Measurements from ENCODE around the gene SFRP2.

The SFRP2 gene

GRCh38 chr4:153798420-153798819 is 9.5 kb upstream of the SFRP2 start:
- no peak for DNase-seq (ENCODE audit: low read depth in 2 of 2)

- no peak for DNase-seq (ENCODE audit: low read depth in 2 of 2)
These were observed 5.1 kb upstream of the SFRP2 start for GRCh38 chr4:153794006-153794405.

- no peak for DNase-seq (ENCODE audit: low read depth in 2 of 2)
These were observed 3.9 kb upstream of the SFRP2 start for GRCh38 chr4:153792618-153793247.

DNA sequence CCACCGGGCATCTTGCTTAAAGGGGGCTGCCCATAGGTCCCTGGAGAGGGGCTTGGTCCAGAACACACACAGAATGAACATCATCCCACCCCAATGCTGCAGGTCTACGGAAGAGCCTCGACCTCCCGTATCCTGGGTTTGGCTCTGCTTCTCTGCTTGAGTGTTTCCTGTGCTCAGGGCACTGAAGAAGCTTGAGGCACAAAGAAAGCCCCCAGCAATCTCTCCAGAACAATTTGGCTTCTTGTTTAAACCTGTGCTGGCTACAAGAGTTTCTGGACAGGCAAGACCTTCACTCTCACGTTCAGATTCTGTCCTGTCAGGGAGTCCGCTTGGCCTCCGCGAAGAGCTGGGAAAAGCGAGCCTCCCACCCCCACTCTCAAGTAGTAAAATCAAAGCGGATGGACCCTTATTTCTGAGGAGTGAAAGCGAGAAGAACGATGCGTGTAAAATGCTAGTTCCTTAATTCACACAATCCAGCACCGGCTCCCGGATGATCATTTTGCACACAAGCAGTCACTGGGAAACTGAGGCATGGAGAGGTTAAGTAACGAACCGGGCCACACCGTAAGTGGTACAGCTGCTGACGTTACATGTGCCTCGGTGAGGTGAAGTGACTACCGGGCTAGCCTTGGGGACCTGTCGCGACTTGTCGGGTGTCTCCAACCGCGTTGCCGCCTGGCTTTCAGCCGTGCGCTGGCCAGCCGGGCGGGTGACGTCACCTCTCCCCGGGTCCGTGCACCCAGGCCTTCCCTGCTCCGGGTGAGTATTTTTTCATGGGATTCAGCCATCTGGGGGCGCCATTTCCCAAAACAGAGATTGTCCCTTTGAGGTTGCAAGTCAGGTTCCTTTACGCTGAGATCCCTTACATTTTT is 3.1 kb upstream of the SFRP2 start:
- DNase-seq (ENCODE audit: low read depth in 2 of 2): no peak

- no peak for DNase-seq (ENCODE audit: low read depth in 2 of 2)
These were observed 2.2 kb upstream of the SFRP2 start for GRCh38 chr4:153790962-153791551.

GRCh38 chr4:153790500-153790865 is 1.6 kb upstream of the SFRP2 start:
- DNase-seq (ENCODE audit: low read depth in 2 of 2): no peak

DNA sequence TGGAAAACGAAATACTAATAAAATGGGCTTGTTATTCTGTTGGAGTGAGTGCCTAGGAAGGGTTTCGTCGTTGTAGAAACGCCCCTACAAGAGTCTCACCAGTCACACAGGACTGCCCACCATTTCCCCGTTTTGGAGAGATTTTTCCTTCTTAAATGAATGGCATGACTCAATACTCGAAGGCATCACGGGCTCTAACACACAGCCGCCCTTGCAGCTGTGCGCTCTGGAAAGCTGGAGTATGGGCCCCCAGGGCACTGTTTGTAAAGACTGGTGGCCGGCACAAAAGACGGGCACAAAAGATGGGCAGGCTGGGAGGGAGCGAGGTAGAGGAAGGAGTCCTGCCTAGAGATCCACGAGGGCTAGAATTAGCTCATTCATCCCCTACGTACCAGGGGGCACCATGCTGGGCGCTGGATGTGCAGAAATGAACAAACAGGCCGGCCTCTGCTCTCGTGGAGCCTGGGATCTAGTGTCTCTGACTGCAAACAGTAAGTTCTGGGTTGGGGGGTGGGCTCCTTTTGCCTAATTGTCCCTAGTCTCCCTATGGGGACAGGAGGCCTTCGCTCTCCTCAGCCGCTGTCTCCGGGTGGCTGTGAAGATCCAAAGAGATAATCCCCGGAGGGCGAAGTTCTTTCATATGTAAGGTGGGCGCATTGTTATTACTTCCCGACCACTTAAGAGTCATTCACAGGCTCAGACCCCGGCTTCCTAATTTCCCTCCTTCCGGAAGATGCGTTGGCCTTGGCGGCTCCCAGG is 1.0 kb upstream of the SFRP2 start:
- DNase-seq (ENCODE audit: low read depth in 2 of 2): no peak

DNA sequence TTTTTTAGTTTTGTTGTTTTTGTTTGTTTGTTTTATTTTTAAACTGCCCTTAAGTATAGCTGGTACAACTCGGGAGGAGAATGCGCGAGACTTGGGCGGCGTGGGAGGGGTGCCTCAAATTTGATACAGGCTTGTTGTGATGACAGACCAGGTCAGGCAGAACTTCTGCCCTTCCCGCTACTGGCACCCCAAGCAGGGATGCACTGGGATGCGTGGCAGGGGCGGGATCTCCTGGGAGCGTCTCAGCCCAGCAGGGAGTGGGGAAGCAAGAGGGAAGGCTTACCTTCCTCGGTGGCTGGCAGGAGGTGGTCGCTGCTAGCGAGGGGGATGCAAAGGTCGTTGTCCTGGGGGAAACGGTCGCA is 851 bp downstream of the SFRP2 start:
- no peak for DNase-seq (ENCODE audit: low read depth in 2 of 2)

GRCh38 chr4:153787575-153787974 is 1.3 kb downstream of the SFRP2 start:
- DNase-seq (ENCODE audit: low read depth in 2 of 2): no peak

DNA sequence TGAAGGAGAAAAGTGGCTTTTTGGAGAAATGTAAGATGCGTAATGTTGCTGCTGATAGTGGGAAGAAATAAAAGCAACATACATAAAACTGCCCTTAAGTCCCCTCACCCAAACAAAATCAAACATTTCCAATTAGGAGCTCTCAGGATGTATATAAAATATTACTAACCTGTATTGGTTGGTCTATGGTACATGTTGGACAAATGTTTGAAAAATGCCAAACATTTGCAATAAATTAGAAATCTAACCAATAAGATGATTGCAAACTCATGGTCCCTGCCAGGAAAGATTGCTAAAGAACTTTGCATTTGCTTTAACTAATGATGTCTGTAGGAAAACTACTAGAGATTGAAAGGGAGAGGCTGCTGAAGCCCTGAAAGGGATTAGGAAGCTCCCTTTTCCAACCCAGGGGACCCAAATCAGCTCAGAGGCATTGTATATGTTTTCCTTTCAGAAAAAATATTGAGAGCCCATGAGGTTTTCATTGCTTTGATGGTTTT is 1.8 kb downstream of the SFRP2 start:
- DNase-seq (ENCODE audit: low read depth in 2 of 2): no peak

GRCh38 chr4:153785910-153786721 is 2.8 kb downstream of the SFRP2 start:
- DNase-seq (ENCODE audit: low read depth in 2 of 2): no peak

GRCh38 chr4:153784166-153784699 is 4.7 kb downstream of the SFRP2 start:
- DNase-seq (ENCODE audit: low read depth in 2 of 2): no peak

- DNase-seq (ENCODE audit: low read depth in 2 of 2): no peak
These were observed 6.3 kb downstream of the SFRP2 start for GRCh38 chr4:153782581-153782980.

DNA sequence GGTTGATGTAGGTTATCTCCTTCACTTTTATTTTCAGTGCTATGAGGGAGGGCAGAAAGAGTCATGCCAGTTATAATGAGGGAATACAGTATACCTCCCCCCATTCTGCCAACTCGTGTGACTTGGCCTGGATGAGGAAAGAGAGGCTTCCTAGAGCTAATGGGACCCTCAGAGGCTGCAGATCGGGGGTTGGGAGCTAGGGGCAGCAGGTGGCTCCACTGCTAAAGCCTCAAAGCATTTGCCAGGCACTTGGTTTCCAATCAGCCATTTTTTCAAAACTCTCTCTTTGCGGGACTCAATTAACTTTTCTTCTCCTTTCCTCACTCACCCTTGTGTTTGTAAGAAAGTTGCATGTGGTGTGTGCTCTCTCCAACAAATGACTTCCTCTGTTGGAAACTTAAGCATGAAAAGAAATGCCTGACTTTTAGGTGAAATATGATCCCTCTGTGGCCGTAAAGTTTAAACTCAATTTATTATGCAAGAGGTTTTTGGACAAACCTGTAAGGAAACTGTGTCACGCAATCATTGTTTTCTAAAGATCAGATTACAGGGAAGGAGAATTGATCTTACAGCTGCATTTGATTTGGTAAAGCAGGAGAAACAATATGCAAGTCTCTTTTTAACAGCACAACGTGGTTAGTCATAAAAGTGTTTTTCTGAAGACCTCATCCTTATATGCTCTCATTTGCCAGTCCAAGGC is 7.0 kb downstream of the SFRP2 start:
- no peak for DNase-seq (ENCODE audit: low read depth in 2 of 2)

DNA sequence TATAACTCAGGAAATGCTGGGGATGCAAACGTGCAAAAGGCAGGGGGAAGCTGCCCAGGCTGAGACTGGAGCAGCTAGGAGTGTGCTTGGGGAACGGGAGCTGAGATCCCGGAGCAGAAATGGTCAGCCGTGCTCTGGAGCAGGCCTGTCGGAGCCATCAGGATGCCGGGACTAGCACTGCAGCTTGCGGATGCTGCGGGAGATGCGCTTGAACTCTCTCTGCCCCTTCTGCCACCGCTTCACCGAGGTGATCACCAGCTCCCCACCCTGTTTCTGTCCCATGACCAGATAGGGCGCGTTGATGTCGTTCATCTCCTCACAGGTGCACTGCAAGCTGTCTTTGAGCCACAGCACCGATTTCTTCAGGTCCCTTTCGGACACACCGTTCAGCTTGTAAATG is 7.6 kb downstream of the SFRP2 start:
- DNase-seq (ENCODE audit: low read depth in 2 of 2): no peak

- no peak for DNase-seq (ENCODE audit: low read depth in 2 of 2)
These were observed 8.0 kb downstream of the SFRP2 start for GRCh38 chr4:153780876-153781275.

DNA sequence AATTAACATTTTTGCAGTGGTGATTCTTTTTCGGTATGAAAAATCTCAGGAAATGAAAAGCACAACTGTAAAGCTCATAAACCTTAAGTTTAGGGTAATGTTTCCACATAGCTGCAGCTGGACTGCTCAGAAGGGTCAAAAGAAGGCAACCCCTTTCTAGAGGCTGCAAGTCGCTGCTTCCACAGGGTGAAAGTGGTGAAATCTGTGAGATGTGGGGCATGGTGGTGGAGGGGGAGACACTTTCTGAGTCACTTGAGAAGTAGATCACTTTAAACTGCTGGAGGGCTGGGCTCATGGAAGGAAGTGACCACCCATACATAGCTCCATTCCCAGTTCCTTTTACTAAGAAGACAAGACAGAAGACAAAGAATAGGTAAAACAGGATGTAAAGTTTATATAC is 8.7 kb downstream of the SFRP2 start:
- DNase-seq (ENCODE audit: low read depth in 2 of 2): no peak

- no peak for DNase-seq (ENCODE audit: low read depth in 2 of 2)
These were observed 10.5 kb downstream of the SFRP2 start for GRCh38 chr4:153778383-153778782.

DNA sequence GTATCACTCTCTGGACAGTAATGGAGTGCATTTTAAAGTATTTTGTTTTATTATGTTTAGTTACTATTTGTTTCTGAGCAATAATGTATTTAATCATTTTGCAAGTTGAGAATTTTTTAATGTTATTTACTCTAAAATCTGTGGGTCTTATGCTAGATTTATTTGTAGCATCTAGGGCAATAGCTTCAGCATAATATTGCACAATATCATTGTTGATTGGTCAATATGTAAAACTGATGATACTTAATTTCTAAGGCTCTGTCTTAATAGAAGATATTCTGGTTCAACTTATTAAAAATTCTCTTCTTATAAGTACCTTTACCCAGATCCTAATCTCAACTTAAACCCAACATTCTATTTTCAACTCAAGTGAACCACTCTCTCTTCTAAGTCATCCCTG is 11.5 kb downstream of the SFRP2 start:
- no peak for DNase-seq (ENCODE audit: low read depth in 2 of 2)

DNA sequence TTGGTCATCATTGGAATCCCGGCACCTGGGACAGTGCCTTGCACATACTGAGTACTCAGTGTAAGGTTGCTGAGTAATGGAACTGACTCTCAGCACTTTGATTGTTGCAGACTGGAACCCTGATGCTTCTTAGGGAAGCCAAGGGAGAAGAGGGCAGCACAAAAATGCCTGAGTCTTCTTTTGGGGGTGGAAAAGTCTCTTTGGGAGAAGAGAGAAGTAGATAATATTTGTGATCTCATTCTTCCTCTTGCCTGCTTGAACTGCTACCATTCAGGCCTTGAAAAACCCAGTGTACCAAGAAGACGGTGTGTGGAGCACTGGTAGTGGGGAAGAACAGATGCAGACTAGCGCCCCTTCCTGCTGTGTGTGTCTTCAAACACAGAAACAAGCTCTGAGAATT is 12.3 kb downstream of the SFRP2 start:
- no peak for DNase-seq (ENCODE audit: low read depth in 2 of 2)

Data from stimulated activated CD8-positive, alpha-beta memory T cell treated with anti-CD3 and anti-CD28 coated beads, Interleukin-15, amount 100 ng/mL, for 4 hours (primary cell).